EH (cell line): ENCODE data around the gene HLA-G.
A peak's percentile ranks its signal among the peaks of the same experiment; 100 is the strongest.
"Not testable (repeated sequence)": the region's sequence is repeated elsewhere in the genome, so short reads cannot be mapped to it uniquely, and the experiment has no call there.

Experiments used
- DNase-seq: peaks from one replicate; pipeline ENCODE4 v3.0.0-alpha.2; 2015; ENCODE audit warnings: low read depth

HLA-G gene

DNA sequence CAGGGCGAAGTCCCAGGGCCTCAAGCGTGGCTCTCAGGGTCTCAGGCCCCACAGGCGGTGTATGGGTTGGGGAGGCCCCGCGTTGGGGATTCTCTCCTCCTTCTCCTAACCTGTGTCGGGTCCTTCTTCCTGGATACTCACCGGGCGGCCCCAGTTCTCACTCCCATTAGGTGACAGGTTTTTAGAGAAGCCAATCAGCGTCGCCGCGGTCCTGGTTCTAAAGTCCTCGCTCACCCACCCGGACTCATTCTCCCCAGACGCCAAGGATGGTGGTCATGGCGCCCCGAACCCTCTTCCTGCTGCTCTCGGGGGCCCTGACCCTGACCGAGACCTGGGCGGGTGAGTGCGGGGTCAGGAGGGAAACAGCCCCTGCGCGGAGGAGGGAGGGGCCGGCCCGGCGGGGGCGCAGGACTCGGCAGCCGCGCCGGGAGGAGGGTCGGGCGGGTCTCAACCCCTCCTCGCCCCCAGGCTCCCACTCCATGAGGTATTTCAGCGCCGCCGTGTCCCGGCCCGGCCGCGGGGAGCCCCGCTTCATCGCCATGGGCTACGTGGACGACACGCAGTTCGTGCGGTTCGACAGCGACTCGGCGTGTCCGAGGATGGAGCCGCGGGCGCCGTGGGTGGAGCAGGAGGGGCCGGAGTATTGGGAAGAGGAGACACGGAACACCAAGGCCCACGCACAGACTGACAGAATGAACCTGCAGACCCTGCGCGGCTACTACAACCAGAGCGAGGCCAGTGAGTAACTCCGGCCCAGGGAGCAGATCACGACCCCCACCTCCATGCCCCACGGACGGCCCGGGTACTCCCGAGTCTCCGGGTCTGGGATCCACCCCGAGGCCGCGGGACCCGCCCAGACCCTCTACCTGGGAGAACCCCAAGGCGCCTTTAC is at the start of gene HLA-G:
HLA-G (plus strand) TSS at position 247 of the 892 bp plus-strand sequence; CDS start at position 267, 20 bp downstream.
- DNase-seq = no peak

DNA sequence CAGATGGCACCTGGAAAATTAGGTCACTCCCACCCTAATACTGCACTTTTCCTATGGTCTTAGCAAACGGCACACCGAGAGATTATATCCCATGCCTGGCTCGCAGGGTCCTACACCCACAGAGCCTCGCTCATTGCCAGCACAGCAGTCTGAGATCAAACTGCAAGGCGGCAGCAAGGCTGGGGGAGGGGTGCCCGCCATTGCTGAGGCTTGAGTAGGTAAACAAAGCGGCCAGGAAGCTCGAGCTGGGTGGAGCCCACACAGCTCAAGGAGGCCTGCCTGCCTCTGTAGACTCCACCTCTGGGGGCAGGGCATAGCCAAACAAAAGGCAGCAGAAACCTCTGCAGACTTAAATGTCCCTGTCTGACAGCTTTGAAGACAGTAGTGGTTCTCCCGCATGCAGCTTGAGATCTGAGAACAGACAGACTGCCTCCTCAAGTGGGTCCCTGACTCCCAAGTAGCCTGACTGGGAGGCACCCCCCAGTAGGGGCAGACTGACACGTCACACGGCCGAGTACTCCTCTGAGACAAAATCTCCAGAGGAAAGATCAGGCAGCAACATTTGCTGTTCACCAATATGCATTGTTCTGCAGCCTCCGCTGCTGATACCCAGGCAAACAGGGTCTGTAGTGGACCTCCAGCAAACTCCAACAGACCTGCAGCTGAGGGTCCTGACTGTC is 47.5 kb upstream of the HLA-G start:
- DNase-seq = not testable (repeated sequence)

DNA sequence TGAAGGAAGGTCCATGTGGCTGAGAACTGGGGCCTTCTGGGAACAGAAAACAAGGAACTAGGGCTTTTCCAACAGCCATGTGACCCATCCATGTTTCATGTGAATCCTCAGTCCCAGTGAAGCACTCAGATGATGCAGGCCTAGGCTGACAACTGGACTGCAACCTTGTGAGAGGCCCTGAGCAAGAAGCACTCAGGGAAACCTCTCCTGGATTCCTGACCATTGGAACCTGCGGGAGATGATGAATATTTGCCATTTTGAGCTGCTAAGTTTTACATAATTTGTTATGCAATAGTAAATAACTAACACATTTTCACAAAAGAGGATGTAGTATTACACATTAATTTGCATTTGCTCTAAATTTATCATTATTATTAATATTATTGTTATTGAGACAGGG is 38.4 kb upstream of the HLA-G start:
- DNase-seq = no peak

DNA sequence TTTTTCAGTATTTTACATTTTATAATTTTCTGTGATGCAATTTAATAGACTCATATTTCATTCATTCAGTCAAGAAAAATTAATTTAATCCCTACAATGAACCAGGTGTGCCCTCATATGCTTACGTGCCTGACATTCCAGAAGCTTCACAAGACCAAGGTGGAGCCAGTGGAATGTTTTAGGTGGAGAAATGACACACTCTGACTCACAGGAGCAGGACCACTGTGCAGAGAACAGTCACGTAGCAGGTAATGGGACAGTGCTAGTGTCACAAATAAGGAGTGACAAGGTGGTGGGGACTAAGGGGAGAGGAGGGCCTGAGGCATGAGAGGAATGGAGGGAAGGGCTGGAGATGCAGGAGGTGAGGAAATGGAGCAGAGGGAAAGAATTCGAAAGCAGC is 37.0 kb upstream of the HLA-G start:
- no peak for DNase-seq

DNA sequence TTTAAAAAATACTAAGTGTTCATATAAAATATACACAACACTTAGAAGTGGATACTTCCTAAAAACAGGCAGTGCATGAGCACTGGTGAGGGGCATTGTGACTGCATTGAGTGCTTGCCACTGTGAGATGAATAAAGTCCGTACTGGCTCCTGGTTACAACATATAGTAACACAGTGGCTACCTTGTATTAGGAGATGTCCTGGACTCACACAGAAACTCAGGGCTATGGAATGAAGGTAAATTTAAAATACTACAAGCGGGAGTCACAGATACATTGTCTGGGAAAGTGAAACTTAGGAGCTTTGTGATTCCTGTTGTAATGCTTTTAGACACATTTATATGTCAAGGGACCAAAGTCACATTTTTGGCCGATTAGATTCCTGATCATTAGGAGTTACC is 36.5 kb upstream of the HLA-G start:
- DNase-seq = no peak

DNA sequence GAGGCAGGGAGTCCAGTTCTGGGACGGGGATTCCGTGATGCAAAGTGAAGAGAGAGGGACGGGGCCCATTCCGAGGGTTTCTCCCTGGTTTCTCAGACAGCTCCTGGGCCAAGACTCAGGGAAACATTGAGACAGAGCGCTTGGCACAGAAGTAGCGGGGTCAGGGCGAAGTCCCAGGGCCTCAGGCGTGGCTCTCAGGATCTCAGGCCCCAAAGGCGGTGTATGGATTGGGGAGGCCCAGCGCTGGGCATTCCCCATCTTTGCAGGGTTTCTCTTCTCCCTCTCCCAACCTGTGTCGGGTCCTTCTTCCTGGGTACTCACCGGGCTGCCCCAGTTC is 35.9 kb upstream of the HLA-G start:
- no peak for DNase-seq

DNA sequence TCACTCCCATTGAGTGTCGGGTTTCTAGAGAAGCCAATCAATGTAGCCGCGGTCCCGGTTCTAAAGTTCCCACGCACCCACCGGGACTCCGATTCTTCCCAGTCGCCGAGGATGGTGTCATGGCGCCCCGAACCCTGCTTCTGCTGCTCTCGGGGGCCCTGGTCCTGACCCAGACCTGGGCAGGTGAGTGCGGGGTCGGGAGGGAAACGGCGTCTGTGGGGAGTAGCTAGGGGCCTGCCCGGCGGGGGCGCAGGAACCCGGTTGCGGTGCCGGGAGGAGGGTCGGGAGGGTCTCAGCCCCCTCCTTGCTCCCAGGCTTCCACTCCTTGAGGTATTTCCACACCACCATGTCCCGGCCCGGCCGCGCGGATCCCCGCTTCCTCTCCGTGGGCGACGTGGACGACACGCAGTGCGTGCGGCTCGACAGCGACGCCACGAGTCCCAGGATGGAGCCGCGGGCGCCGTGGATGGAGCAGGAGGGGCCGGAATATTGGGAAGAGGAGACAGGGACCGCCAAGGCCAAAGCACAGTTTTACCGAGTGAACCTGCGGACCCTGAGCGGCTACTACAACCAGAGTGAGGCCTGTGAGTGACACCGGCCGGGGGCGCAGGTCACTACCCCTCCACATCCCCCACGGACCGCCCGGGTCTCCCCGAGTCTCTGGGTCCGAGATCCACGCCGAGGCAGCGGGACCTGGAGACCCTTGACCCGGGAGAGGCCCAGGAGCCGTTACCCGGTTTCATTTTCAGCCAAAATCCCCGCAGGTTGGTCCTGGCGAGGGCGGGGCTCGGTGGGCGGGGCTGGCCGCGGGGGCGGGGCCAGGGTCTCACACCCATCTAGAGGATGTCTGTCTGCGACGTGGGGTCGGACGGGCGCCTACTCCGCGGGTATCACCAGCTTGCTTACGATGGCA is 35.2 kb upstream of the HLA-G start:
- peak; percentile 27 for DNase-seq

DNA sequence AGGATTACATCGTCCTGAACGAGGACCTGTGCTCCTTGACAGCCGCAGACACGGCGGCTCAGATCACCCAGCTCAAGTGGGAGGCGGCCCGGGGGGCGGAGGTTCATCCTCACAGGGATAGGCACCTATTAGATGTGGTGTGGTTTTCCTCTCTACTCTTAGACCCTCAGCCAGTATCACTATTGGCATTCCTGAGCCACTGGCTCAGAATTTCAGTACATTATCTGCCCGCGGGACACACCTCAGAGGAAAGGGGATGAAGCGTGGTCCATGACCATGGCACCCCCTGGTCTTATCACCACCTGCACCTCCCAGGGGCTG is 34.6 kb upstream of the HLA-G start:
- no peak for DNase-seq

DNA sequence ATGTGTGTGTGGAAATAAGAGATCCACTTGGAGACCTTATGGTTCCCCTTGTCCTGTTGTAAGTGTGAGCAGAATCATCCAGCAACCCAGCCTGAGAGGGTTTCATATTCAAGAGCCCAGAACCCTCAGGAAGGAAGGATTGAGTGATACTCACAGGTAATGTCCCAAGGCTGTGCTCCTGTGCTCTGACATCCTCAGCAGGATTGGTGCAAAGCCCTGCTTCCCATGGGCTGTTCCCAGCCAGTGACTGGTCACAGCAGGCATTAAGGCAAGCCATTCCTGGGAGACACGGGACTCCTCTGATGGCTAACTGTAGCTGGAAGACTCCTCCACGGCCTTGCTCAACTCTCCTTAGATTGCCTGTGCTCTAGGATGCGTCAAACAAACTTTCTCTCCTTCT is 33.8 kb upstream of the HLA-G start:
- no peak for DNase-seq

DNA sequence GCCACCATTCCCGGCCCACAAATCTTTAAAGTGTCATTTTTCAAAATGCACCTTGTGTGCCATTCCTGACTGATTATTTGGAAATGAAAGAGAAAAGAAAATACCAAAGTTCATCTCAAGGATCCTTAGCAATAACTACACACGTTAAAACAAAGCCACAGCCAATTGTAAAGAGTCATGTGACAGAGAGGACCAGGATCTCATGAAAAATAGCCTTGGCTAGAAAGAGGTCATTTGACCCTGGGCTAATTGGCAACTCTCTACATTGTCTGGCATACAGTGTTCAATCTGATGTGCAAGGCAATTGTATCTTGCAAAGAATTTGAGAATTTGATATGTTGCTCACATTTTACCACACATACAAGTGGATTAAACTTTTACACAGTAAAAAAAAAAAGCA is 31.6 kb upstream of the HLA-G start:
- no peak for DNase-seq

DNA sequence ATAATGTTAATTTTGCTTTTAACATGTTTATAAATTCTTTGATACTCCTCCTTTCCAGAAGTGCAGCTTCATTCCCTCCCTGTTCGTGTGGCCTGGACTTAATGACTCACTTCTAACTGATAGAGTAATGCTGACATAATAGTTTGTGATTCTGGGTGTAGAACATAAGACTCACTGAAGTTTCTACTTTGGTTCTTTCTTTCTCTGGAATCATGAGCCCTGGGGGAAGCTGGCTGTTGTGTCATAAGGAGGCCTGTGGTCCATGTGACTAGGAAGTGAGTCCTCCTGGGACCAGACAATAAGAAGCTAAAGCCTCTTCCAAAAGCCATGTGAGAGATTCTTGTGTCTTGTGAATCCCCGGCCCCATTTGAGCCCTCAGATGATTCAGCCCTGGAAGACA is 30.5 kb upstream of the HLA-G start:
- peak; percentile 13 for DNase-seq

DNA sequence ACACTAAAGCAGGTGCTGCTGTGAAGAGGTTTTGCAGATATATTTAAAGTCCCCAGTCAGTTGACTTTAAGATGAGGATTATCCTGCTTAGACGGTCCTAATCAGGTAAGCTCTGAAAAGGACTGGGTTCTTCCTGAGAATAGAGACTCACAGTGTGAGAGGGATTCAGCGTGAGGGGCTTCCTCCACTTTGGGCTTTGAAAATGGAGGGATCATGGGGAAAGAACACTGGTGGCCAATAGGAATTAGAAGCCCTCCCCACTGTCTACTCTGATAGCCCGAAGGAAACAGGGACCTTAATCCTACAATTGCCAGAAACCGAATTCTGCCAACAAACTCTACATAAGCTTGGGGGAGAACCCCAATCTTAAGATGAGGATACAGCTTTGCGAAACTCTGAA is 29.7 kb upstream of the HLA-G start:
- DNase-seq = no peak

DNA sequence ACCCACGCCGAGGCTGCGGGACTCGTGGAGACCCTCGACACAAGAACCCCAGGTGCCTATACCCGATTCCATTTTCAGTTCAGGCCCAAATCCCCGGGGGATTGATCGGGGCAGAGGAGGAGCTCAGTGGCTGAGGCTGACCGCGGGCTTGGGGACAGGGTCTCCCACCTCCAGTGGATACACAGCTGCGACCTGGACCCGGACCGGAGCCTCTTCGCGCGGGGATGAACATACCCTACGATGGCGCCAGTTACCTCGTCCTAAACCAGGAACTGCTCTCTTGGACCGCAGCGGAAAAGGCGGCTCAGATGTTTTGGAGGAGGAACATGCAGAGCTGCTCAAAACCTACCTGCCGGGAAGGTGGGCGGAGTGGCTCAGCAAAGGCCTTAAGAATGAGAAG is 27.4 kb upstream of the HLA-G start:
- no peak for DNase-seq

DNA sequence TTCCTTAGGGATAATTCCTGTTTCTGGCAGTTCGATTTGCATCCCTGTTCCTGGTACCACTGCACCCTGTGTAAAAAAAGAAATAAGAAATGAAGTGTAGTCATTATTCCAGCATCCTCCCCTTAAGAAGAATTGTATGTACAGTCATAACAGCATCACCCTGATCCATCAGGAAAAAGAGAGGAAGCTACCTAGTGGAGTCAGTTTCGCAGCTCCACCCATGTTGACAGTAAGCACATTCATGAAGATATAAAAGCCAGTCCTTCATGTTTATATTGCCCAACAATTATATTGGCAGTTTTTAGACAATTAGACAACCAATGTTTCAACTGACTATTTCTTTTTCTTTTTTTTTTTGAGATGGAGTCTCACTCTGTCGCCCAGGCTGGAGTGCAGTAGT is 21.2 kb upstream of the HLA-G start:
- DNase-seq = no peak

DNA sequence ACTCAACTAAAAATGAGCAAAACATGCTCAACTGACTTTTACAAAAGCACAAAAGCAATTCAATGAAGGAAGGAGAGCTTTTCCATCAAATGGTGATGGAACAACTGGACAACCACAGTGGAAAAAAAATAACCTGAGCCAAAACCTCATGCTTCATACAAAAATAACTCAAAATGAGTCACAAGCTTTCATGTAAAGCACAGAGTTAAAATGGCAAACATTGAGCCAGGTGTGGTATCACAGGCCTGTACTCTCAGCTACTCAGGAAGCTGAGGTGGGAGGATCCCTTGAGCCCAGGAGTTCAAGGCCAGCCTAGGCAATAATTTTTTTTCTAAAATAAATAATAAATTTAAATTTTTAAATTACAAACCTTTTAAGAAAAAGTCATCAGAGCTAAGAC is 18.4 kb upstream of the HLA-G start:
- no peak for DNase-seq

DNA sequence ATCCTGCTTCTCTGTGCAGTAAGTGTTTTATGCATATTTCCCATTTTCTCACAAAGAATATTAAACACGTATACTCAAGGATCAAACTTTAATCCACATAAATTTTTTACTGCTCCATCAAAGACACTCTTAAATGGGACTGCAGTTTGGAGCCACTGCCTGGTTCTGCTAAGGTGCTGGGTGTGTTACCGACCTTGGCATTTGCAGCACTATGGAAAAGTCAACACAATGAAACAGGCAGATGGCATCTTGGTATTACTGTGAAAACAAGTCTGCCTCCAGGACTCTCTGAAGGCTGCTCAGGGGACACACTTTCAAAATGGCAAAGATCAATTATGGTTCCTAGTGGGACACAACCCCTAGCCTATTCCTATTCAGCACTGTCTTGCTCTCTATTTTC is 17.3 kb upstream of the HLA-G start:
- DNase-seq = no peak

DNA sequence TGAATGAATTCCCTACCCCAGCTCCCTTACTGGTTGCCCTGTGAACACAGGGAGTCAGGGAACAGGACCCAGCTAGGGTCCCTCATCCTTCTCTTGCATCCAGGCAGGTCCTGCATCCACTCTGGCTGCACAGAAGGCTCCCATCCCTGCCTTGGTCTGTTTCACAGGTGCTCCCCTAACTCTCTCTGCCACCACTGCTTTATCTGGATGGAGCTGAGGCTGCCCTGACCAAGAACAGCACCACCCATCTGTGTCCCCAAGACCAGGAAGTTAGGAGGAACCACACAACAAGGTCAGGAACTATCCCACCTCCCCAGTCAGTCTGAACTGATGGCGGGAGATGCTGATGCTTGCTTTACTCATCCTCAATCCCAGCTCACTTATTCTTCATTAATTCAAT is 16.2 kb upstream of the HLA-G start:
- no peak for DNase-seq

DNA sequence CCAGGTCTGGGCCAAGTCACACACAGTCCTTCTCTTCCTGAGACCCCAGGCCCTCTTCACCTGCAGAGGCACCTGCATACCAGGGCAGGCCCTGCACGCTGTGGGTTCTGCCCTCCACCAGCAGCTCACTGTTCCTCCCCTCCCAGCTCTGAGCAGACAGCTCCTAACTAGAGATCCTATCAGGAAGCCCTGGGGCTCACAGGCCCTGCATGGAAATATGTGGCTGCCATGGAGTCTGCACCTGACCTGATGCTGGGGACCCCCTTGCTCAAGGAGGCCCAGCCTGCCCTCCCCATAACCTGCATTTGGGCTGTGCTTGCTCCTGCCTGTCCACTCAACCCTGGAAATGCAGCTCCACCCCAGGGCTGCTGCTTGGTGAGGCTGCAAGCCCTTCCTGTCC is 14.6 kb upstream of the HLA-G start:
- no peak for DNase-seq

DNA sequence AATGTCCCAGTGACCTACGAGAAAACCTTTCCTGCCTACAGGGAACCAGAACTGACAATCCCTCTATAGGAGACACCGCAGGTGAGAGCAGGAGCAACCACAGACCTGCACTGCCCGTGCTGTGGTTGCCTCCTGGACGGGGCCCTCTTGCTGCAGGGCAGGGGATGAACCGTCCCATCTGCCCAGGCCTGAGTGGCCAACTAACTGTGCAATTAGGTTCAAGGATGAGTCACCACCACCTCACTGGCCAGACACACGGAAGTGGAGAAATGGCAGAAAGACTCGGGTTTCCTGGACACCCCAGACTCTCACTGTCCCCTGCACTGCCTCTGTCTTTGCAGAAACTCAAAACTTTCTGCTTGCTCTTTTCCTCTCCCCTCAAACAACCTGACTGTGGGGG is 13.8 kb upstream of the HLA-G start:
- peak; percentile 52 for DNase-seq

DNA sequence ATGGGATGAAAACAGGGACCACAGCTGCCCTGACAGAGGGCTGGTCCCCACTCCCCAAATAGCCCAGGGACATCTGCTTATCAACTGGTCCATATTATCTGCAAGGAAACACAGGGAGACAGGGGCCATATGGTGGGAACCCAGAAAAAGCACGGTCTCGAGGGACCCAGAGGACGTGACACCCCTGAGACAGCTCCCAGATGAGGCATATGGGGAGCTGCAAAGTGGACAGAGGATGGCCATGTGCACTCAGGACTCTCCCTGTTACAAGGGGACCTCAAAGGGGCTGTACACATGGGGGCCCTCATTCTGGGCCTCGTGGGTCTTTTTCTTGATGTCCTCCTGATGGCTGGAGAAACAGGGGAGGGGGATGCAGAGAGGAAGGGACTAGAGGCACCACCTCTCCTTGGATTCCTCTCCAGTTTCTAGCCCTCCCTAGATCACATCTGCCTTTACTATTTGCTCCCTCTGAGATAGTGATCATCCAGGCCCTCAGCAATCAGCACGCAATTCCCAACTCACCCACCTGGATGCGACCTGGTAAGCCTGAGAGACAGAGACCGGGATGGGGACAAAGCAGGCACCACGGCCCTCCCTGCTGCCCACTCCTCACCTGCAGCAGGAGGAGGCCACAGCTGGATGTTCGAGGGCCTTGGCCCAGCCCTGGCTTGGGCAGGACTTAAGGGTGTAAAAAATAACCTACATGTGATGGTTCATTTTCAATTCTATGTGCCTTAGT is 13.1 kb upstream of the HLA-G start:
- no peak for DNase-seq

DNA sequence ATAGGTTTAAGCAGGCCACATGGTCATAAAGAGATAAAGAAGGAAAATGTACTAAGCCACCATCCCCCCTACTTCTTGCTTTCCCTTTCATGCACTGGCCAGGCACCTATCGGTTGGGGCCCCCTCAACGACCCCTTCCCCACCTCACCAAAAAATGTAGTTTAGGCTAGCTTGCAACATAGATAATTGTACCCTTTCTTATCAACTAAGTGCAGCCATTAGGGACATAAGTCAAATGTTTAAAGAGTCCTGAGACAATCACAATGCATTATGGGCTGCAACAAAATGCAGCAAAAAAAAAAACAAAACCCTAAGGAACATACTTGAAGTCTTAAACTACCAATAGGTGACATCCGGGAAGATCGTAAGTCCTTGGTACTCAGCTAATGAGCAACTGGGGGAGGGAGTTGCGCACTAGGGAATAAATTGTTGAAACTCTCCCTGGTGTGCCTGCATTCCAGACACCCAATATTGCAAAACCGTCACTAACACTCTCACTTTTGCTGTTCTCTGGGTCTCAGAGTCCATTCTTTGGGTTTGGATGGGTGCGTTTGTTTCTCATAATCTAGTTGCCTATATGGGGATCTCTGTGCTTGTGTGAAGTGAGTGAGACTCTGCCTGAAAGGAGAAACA is 12.4 kb upstream of the HLA-G start:
- DNase-seq = no peak

DNA sequence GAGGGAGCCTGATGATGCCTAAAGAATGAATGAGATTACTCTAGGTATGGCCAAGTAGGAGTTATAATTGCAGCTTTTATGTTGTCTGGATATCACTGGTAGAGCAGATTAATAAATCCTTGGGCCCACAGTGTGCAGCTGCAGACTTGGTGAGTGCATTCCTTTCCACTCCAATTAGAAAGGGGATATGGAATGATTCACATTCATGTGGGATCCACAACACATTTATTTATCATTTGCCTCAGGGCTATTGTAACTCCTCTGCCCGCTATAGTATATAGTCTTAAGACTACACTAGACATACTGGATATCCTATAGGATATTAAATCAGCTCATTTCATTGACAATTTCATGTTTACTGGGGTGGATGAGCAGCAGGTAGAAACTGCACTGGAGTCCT is 11.6 kb upstream of the HLA-G start:
- DNase-seq = no peak
